Measurements from ENCODE around the gene CDKN2B.
"Not testable (repeated sequence)": the region's sequence is repeated elsewhere in the genome, so short reads cannot be mapped to it uniquely, and the experiment has no call there.

CDKN2B gene

DNA sequence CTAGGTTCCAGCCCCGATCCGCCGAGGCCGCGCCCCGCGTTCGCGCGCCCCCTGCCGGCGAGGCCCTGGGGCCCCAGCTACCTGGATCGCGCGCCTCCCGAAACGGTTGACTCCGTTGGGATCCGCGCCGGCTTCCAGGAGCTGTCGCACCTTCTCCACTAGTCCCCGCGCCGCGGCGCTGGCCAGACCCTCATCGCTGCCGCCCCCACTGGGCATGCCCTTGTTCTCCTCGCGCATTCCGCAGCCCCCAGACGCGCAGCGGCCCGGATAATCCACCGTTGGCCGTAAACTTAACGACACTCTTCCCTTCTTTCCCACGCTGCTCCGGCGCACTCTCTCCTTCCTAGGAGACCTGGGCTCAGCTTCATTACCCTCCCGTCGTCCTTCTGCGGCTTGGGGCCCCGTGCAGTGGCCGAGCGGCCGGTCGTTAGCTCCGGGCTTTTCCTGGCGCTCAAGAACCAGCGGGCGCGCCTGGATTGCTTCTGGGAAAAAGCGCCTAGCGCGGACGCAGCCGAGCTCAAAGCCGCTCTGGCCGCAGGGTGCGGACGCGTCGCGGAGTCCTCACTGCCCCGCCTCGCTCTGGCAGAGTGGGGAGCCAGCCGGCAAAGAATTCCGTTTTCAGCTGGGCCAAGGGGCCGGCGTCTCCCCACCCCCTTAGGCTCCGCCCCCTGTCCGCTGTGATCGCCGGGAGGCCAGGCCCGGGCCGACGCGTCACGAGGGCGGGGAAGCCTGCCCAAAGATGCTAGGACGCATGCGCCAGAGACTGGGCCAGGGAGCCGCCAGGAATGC lies at the start of gene CDKN2B:
CDKN2B (minus strand) TSS at position 589 of the 789 bp plus-strand sequence; CDS start at position 237, 352 bp downstream.
- Histone ChIP-seq H3K79me2 (ENCODE audit: control insufficient read depth, low read length) (no peaks in the 10 kb centered on the region), H3K4me3 (ENCODE audit: low read length) (no peak within 1 kb of the TSS)

DNA sequence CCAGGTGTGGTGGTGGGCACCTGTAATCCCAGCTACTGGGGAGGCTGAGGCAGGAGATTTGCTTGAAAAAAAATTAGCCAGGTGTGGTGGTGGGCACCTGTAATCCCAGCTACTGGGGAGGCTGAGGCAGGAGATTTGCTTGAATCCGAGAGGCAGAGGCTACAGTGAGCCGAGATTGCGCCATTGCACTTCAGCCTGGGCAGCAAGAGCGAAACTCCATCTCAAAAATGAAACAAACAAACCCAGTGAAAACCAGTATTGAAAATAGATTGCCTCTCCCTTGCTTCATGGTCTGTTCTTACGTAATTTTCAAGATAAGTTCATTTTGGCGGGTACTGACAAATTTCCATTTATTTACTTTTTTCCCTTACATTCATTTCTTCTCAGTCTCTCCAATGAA lies 48.9 kb upstream of the CDKN2B start:
- H3K27ac ChIP-seq (ENCODE audit: low read depth, low read length); H3K36me3 ChIP-seq (ENCODE audit: control insufficient read depth, low read length); H3K4me2 ChIP-seq (ENCODE audit: low read length); H3K9me3 ChIP-seq (ENCODE audit: control insufficient read depth, insufficient read depth, low read length); H3K4me1 ChIP-seq (ENCODE audit: control insufficient read depth, low read length); H3K79me2 ChIP-seq (ENCODE audit: control insufficient read depth, low read length); H4K20me1 ChIP-seq (ENCODE audit: control insufficient read depth, insufficient read depth, low read depth, low read length); H3K27me3 ChIP-seq (ENCODE audit: control insufficient read depth, low read length); H3K9me2 ChIP-seq (replicated peaks; ENCODE audit: control insufficient read depth, low read length); H3F3A ChIP-seq (ENCODE audit: control insufficient read depth, insufficient read depth); H3K4me3 ChIP-seq (ENCODE audit: low read length): not testable (repeated sequence)

More for the DNA sequence above, at the start of gene CDKN2B:
- Histone ChIP-seq H3K27me3 (ENCODE audit: control insufficient read depth, low read length) (no peaks in the 10 kb centered on the region), H3K9me3 (ENCODE audit: control insufficient read depth, insufficient read depth, low read length) (no peaks in the 10 kb centered on the region), H4K20me1 (ENCODE audit: control insufficient read depth, insufficient read depth, low read depth, low read length) (no peaks in the 10 kb centered on the region), H3F3A (ENCODE audit: control insufficient read depth, insufficient read depth) (no peaks in the 10 kb centered on the region), H3K27ac (ENCODE audit: low read depth, low read length) (no peak within 1 kb of the TSS), H3K9me2 (replicated peaks; ENCODE audit: control insufficient read depth, low read length) (no peaks in the 10 kb centered on the region), H3K36me3 (ENCODE audit: control insufficient read depth, low read length) (no peaks in the 10 kb centered on the region), H3K4me2 (ENCODE audit: low read length) (no peak within 1 kb of the TSS), H3K4me1 (ENCODE audit: control insufficient read depth, low read length) (no peaks in the 10 kb centered on the region)
- TF ChIP-seq EZH2phosphoT487 (IDR thresholded peaks at IDR 0.05; ENCODE audit: borderline replicate concordance, low read length), result no peak
- no peak for TF ChIP-seq CTCF (IDR thresholded peaks at IDR 0.05; ENCODE audit: low read depth, low read length, poor library complexity, severe bottlenecking)

DNA sequence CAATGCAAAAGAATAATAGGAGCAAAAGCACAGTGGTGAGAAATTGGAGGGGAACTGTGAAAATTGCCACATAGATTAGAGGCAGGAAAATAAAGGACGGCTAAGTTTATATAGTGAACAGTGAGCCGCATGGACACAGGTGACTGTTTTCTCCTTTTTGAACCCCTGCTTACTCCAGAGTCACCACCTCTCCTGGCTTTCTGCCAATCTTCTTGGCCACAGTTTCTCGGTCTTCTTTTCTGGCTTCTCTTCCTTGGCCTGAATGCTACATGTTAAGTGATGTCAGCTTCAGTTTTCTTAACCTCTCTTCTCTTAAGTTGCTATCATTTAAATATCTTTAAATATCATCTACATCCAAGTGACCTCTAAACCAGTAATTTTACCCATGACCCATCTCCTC lies 47.3 kb upstream of the CDKN2B start:
- Histone ChIP-seq H3K4me1 (ENCODE audit: control insufficient read depth, low read length) (no peaks in the 10 kb centered on the region), H4K20me1 (ENCODE audit: control insufficient read depth, insufficient read depth, low read depth, low read length) (no peaks in the 10 kb centered on the region), H3K4me2 (ENCODE audit: low read length) (no peak overlapping the region), H3K27me3 (ENCODE audit: control insufficient read depth, low read length) (no peaks in the 10 kb centered on the region), H3K9me3 (ENCODE audit: control insufficient read depth, insufficient read depth, low read length) (no peaks in the 10 kb centered on the region), H3K4me3 (ENCODE audit: low read length) (no peak overlapping the region), H3K27ac (ENCODE audit: low read depth, low read length) (no peak overlapping the region), H3F3A (ENCODE audit: control insufficient read depth, insufficient read depth) (no peaks in the 10 kb centered on the region), H3K79me2 (ENCODE audit: control insufficient read depth, low read length) (no peaks in the 10 kb centered on the region), H3K9me2 (replicated peaks; ENCODE audit: control insufficient read depth, low read length) (no peaks in the 10 kb centered on the region), H3K36me3 (ENCODE audit: control insufficient read depth, low read length) (no peaks in the 10 kb centered on the region)
- TF ChIP-seq CTCF (IDR thresholded peaks at IDR 0.05; ENCODE audit: low read depth, low read length, poor library complexity, severe bottlenecking) (no peak), EZH2phosphoT487 (IDR thresholded peaks at IDR 0.05; ENCODE audit: borderline replicate concordance, low read length) (no peak)

GRCh38 chr9:22055090-22055489 lies 46.0 kb upstream of the CDKN2B start:
- no peaks in the 10 kb centered on the region for H3F3A ChIP-seq (ENCODE audit: control insufficient read depth, insufficient read depth)

More at GRCh38 chr9:22055090-22055489, 46.0 kb upstream of the CDKN2B start:
- H3K27me3 ChIP-seq (ENCODE audit: control insufficient read depth, low read length), result no peaks in the 10 kb centered on the region
- H3K4me3 ChIP-seq (ENCODE audit: low read length), result no peak overlapping the region
- H3K27ac ChIP-seq (ENCODE audit: low read depth, low read length), result no peak overlapping the region
- no peaks in the 10 kb centered on the region for H3K4me1 ChIP-seq (ENCODE audit: control insufficient read depth, low read length)
- TF ChIP-seq CTCF (IDR thresholded peaks at IDR 0.05; ENCODE audit: low read depth, low read length, poor library complexity, severe bottlenecking), result no peak
- no peaks in the 10 kb centered on the region for H3K36me3 ChIP-seq (ENCODE audit: control insufficient read depth, low read length)
- no peaks in the 10 kb centered on the region for H3K9me2 ChIP-seq (replicated peaks; ENCODE audit: control insufficient read depth, low read length)
- no peaks in the 10 kb centered on the region for H4K20me1 ChIP-seq (ENCODE audit: control insufficient read depth, insufficient read depth, low read depth, low read length)
- no peaks in the 10 kb centered on the region for H3K79me2 ChIP-seq (ENCODE audit: control insufficient read depth, low read length)
- no peaks in the 10 kb centered on the region for H3K9me3 ChIP-seq (ENCODE audit: control insufficient read depth, insufficient read depth, low read length)
- H3K4me2 ChIP-seq (ENCODE audit: low read length), result no peak overlapping the region
